Measurements from ENCODE around the gene PACSIN2.
"Not testable (repeated sequence)": the region's sequence is repeated elsewhere in the genome, so short reads cannot be mapped to it uniquely, and the experiment has no call there.

Gene PACSIN2

DNA sequence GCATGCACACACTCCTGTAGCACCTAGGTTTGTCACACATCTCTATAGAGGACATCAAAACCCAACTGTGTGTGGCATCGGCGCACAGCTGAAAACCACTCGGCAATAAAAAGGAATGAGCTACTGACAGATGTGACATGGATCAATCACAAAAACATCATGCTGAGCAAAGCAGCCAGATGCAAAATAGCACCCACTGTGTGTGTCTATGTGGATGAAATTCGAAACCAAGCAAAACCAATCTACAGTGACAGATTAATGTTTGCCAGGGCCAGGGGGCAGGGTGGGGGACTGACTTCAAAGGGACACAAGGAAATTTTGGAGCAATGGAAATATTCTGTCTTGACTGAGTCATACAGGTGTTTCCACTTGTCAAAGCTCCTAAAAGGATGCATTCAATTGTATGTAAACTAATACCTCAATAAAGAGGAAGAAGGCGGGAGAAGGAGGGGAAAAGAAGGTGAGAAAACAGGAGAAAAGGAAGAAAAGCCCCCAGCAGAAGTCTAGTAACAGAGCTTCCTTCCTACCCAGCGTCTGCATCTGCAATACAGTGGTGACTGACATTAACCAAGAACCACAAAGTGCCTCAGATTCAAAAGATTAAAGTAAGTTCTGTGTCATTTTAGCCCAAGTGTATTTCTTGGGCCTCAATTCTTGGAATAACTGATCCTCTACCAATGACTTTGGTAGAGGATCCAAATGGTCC, 49.8 kb downstream of the PACSIN2 start:
- no peak for DNase-seq (ENCODE audit: low spot score)

DNA sequence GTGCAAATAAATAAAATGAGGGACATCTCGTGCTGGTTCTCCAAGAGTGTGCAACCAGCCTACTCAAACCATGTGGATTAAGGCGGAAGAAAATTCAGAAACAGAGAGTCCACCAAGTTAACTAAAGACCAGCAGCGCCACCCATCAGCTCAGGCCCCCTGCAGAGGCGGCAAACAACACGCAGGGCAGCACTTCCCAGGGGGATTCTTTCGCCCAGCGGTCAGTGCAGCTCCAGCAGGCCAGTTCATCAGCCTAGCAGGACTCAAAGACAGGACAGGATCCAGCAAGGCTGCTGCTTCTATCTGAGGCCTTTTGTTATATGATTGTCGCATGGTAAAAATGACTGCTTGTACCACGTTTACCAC, 51.7 kb downstream of the PACSIN2 start:
- DNase-seq (ENCODE audit: low spot score): no peak

DNA sequence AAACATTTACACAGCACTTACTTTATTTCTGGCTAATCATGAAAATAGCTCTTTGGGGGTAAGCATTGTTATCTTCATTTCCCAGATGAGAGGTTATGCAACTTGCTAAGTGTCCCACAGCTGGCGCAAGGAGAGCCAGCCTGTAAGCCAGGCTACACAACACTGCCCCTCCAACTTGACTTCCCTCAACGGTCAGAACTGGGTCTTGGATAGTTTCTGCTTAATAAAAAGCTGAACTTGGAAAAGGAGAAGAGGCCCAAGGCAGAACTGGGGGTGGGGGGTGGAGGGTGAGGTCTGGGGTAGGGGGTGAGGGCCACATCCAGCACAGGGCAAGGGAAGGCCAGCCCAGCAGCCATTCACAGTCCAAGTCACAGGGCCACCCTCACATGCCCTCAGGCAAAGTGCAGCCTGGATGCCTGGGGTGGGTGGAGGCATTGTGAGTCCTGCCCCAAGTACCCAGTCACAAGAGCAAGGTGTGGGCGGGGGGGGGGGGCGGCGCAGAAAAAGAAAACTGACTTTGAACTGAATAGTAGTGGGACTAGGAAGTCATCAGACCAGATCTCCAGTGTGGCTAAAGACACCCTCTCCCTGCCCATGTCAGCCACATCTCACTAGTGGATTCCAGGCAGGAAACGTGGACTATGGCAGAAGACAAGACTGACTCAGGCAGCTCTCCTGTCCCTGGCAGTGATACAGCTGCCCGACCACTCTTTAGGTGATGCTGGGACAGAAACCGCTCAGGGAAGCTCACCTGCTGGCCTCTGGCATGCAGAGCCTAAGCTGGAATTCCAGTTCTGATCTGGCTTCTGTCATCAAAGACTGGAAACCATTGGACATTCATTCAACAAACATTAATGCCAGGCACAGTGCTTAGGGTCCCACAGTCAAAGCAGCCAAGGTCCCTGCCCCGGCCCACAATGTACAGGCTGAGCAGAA, 52.4 kb downstream of the PACSIN2 start:
- peak; percentile 71 for DNase-seq (ENCODE audit: low spot score)

- DNase-seq (ENCODE audit: low spot score): no peak
Observed at GRCh38 chr22:42961810-42962209, 53.1 kb downstream of the PACSIN2 start.

DNA sequence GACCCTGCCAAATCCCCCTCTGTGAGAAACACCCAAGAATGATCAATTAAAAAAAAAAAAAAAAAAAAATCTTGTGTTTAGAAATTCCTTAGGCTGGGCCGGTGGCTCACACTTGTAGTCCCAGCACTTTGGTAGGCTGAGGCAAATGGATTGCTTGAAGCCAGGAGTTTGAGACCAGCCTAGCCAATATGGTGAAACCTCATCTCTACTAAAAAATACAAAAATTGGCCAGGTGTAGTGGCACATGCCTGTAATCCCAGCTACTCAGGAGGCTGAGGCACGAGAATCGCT, 53.6 kb downstream of the PACSIN2 start:
- not testable (repeated sequence) for DNase-seq (ENCODE audit: low spot score)

DNA sequence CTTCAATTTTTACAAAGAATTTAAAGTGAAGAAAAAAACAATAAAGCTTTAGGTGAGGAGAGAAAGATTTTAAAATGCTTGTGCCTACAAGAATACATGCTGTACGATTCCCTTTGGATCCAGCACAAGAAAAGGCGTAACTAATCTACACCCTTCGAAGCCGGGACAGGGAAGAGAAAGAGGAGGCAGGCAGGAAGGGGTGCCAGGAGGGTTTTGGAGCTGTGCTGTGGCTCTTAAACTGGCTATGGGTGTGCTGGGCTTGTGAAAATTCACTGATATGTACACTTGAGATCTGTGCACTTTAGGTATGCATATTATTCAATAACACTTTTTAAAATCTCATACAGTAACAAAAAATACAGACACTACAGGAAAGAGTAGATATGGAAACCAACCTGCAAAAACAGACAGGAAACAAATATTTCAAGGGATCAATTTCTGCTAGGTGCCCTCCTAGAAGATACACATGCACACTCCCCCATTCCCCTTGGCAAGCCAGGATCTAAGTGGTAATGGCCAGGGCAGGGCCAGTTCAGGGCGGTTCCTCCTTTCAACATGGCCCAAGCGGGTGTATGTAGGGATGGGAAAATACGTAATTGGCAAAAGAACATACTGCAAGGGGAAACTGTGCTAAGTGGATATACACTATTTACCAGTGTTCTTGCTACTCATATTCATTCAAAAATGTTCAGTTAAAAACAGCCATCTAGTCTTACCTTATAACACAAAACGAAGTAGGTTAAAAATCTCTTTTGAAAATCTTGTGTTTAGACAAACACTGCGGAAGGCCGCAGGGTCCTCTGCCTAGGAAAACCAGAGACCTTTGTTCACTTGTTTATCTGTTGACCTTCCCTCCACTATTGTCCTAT, 54.2 kb downstream of the PACSIN2 start:
- DNase-seq (ENCODE audit: low spot score): no peak

DNA sequence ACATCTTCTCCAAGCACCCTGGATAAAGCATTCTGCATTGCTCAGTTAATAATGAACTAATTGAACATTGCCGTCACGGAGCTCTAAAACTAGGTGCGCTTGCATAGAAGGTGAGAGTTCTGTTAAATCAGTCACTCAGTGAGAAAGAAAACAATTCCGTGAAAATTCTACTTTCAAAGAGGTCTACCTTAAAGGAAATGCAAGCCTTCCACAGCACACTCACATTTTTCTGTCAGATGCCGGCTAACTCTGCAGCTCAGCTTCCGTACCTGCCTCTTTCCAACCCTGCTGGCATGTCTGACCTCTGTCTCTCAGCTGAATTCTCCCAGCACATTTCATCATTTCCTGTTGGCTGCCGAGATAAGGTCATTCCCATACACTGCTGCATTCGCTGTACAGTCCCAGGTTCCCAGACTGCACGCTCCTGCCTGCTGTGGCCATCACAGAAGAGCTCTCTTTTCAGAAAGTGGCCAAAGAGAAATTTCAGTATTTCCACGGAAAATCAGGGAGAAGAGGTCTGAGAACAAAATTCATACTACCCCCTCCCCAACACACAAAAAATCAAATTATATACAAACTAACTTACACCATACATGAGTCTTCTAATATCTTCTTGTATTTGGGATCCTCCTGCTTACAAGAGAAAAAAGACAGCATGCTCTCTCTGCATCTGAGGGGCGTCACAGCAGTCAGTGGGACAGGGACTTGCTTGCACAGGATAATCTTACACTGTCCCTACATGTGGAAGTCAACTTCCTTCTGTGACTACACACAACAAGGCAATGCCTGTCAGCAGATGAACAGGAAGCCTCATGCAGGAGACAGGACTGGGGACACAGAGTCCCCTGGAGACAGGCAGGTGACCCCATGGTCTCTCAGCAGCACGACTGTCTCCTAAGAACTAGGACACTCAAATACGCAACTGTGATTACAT, 55.1 kb downstream of the PACSIN2 start:
- DNase-seq (ENCODE audit: low spot score): peak; percentile 85

- no peak for DNase-seq (ENCODE audit: low spot score)
Observed at GRCh38 chr22:42958937-42959336, 56.0 kb downstream of the PACSIN2 start.

GRCh38 chr22:42957958-42958357, 57.0 kb downstream of the PACSIN2 start:
- DNase-seq (ENCODE audit: low spot score): no peak

- no peak for DNase-seq (ENCODE audit: low spot score)
Observed at GRCh38 chr22:42957544-42957943, 57.4 kb downstream of the PACSIN2 start.

- no peak for DNase-seq (ENCODE audit: low spot score)
Observed at GRCh38 chr22:42955848-42956247, 59.1 kb downstream of the PACSIN2 start.

- DNase-seq (ENCODE audit: low spot score): no peak
Observed at GRCh38 chr22:42955087-42955635, 59.8 kb downstream of the PACSIN2 start.

DNA sequence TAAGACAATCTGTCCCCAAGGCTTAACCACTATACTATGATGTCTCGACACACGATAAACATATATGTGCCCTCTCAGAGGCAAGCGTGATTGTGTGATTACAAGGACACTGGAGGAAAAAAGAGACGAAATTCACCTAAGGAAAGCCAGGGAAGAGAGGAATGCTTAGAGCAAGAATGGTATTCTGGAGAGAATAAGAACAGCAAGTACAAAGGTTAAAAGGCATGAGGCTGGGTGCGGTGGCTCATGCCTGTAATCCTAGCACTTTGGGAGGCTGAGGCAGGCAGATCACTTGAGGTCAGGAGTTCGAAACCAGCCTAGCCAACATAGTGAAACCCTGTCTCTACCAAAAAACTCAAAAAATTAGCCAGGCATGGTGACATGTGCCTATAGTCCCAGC, 61.2 kb downstream of the PACSIN2 start:
- DNase-seq (ENCODE audit: low spot score): not testable (repeated sequence)

DNA sequence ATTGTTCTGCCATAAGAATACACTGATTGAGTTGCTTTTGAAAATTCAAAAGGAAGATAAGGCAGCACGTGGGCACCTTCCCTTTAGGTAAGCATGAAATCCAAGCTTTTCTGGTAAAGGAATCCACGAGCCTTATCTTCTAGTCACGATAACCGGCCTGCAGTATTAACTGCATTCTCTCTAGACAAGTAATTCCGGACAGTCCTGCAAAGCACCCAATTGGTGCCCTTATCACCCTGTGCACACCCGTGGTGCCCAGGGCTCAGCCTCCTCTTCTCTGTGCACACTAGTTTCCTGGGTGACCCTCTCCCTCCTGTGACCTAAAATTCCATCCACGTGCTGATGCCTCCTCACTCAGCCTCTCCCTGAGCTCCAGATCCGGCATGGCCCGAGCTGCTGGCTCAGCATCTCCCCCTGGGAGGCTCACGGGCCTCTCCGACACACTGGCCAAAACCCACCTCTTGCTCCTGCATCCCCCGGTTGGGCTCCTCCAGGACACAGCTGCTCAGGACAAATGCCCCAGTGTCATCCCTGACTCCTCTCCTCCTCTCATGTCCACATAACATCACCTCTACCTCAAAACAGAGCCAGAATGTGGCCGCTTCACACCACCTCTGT, 63.7 kb downstream of the PACSIN2 start:
- DNase-seq (ENCODE audit: low spot score): no peak

- DNase-seq (ENCODE audit: low spot score): no peak
Observed at GRCh38 chr22:42950281-42950680, 64.7 kb downstream of the PACSIN2 start.

GRCh38 chr22:42949159-42949558, 65.8 kb downstream of the PACSIN2 start:
- no peak for DNase-seq (ENCODE audit: low spot score)

GRCh38 chr22:42948294-42948693, 66.7 kb downstream of the PACSIN2 start:
- no peak for DNase-seq (ENCODE audit: low spot score)

DNA sequence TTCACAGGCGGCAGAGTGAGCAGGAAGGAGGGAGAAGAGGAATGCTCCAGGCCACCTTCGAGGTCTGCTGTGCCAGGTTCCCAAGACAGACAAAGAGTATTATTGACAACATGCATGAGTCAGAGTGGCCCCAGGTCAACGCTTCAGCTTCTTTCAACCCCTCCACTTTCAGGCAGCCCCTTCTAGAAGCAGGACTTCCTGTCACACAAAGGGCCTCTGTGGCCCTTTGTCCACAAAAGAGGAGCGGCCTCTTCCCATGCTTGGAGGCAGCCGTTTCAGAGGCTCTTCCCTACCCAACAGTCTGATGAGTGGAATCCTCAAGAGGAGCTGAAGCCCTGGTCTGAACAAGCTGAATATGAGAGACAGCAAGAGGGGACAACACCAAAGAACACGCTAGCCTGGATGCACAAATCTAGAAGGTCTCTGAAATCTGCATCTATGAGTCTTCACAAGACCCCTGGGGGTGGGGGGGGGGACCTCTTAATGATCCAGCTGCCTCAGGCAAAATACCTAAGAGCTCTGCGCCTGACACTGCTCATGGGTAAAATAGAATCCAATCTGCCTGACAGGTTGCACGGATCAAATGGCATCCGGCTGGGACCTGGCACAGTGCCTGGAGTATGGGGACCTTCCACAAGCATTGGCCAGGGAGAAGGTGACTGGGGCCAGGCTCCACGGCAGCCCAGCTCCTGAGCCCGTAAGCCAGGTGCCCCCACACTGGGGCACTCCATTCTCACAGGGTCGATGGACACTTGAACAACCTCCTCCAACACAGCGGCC, 67.5 kb downstream of the PACSIN2 start:
- peak; percentile 99 for DNase-seq (ENCODE audit: low spot score)

DNA sequence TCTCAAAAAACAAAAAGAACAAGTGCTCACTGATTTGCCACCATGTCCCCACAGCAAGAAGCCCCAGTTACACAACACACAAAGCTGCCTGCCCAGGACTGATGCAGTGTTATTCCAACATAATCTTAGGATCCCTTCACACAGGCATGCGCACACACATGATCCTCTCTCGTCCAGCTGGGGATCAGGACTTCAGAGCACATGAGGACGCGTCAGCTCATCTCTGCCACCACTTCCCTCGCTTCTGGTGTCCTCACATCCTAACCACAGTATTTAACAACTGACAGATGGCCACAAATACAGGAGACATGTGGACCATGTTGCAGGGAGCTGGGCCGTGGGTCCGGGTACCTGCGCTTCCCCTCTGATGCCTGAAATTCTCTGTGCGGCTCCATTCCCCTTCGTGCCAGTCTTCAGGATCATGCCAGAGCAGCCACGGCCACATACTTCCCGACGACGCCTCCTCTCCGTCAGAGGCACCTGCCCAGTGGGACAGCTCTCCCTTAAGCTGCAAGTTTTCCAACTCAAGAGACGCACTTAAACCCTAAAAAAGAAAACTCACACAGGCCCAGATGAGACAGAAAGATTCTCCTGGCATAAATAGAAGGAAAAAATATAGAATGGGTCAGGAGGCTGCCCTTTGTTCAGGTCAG, 68.3 kb downstream of the PACSIN2 start:
- DNase-seq (ENCODE audit: low spot score): peak; percentile 59
